HL-60 (cell line): ENCODE results near the gene ANKRD60.

ENCODE experiments used
- DNase-seq, 2 experiments: peaks; one replicate each; pipeline ENCODE4 v3.0.0-alpha.2; 2010 to 2020; ENCODE audit warnings: low read depth in 1 of 2, low spot score in 1 of 2
- H3K27ac ChIP-seq: fragments of 250-450 bp; sonication (Bioruptor Pico); replicated peaks from 2 replicates; pipeline ENCODE4 v1.5.1; 2020; ENCODE audit warnings: mild to moderate bottlenecking, moderate library complexity
- H3K27me3 ChIP-seq: fragments of 250-450 bp; sonication (Bioruptor Pico); 2 replicates; pipeline ENCODE4 v1.5.1; 2021; ENCODE audit warnings: mild to moderate bottlenecking, moderate library complexity; ENCODE audit not compliant: insufficient read depth, poor library complexity, severe bottlenecking
- H3K4me3 ChIP-seq: replicated peaks from 2 replicates; pipeline ENCODE4 v1.5.1; 2011; ENCODE audit warnings: mild to moderate bottlenecking, control low read depth, low read length; ENCODE audit not compliant: insufficient read depth
- CTCF ChIP-seq: IDR thresholded peaks from one replicate; pipeline ENCODE4 v1.5.1; 2011; ENCODE audit warnings: low read length, control low read depth, inconsistent platforms; ENCODE audit not compliant: insufficient read depth
- GABPA ChIP-seq: IDR thresholded peaks from 2 replicates; pipeline ENCODE4 v1.6.1; 2012; ENCODE audit warnings: low read depth
- POLR2AphosphoS5 ChIP-seq: IDR thresholded peaks from 2 replicates; pipeline ENCODE4 v1.6.1; 2012; ENCODE audit warnings: low read depth
- REST ChIP-seq: IDR thresholded peaks from 2 replicates; pipeline ENCODE4 v1.6.1; 2012; ENCODE audit warnings: low read depth; ENCODE audit not compliant: insufficient replicate concordance
- SPI1 ChIP-seq: IDR thresholded peaks from 2 replicates; pipeline ENCODE4 v1.6.1; 2012; ENCODE audit warnings: low read depth, mild to moderate bottlenecking, borderline replicate concordance

The ANKRD60 gene

GRCh38 chr20:58245931-58246330 is 17.5 kb upstream of the ANKRD60 start:
- no peak overlapping the region for H3K27ac ChIP-seq
- DNase-seq = no peak
- H3K4me3 ChIP-seq = no peak overlapping the region
- H3K27me3 ChIP-seq = no peaks in the 10 kb centered on the region
- TF ChIP-seq GABPA (no peak), SPI1 (no peak), CTCF (no peak), REST (no peak), POLR2AphosphoS5 (no peak)

- H3K4me3 ChIP-seq = no peak overlapping the region
- no peak overlapping the region for H3K27ac ChIP-seq
- no peaks in the 10 kb centered on the region for H3K27me3 ChIP-seq
- DNase-seq = no peak
- TF ChIP-seq GABPA (no peak), POLR2AphosphoS5 (no peak), CTCF (no peak), SPI1 (no peak), REST (no peak)
Measured at GRCh38 chr20:58245181-58245891, 16.9 kb upstream of the ANKRD60 start.

GRCh38 chr20:58244517-58245030 is 16.1 kb upstream of the ANKRD60 start:
- Histone ChIP-seq H3K27me3 (no peaks in the 10 kb centered on the region), H3K27ac (no peak overlapping the region), H3K4me3 (no peak overlapping the region)
- no peak for TF ChIP-seq CTCF
- TF ChIP-seq SPI1 = no peak
- TF ChIP-seq GABPA = no peak
- no peak for TF ChIP-seq REST
- no peak for TF ChIP-seq POLR2AphosphoS5
- DNase-seq = no peak
